ENCODE results near the gene FBXO46. TPM values are rescaled to one million over a fixed set of nuclear protein-coding genes. Genes with fewer than 3 reads are reported as not detected.

The FBXO46 gene
- total and polyA plus RNA-seq, 4 donors: 1.2 to 4.5 (median 3.6) TPM

GRCh38 chr19:45674946-45675345, 55.8 kb downstream of the FBXO46 start:
- H3K9me3 ChIP-seq (ENCODE audit: control insufficient read depth in 4 of 4, low read length in 3 of 4): no peaks in the 10 kb centered on the region
- no peaks in the 10 kb centered on the region for H3K36me3 ChIP-seq (ENCODE audit: control insufficient read depth in 4 of 4, insufficient read depth in 3 of 4, low read depth in 1 of 4, low read length in 3 of 4)
- DNase-seq (ENCODE audit: low spot score): no peak
- no peak for TF ChIP-seq EGR1 (IDR thresholded peaks at IDR 0.05; ENCODE audit: low read depth in 2 of 2)
- no peak for TF ChIP-seq HNF4A (conservative IDR thresholded peaks at IDR 0.05)
- TF ChIP-seq MAX (IDR thresholded peaks at IDR 0.05): no peak
- TF ChIP-seq YY1 (IDR thresholded peaks at IDR 0.05): no peak
- TF ChIP-seq RAD21 (IDR thresholded peaks at IDR 0.05): no peak
- no peak for TF ChIP-seq ATF3 (IDR thresholded peaks at IDR 0.05)
- TF ChIP-seq RXRA (IDR thresholded peaks at IDR 0.05): no peak
- no peak for TF ChIP-seq CTCF (IDR thresholded peaks at IDR 0.05; ENCODE audit: low read depth, low read length, missing input control)
- TF ChIP-seq FOXA2 (IDR thresholded peaks at IDR 0.05): no peak
- TF ChIP-seq FOXA1 (IDR thresholded peaks at IDR 0.05): no peak
- no peak for TF ChIP-seq JUND (IDR thresholded peaks at IDR 0.05)
- no peak for TF ChIP-seq ZBTB33 (IDR thresholded peaks at IDR 0.05)
- H3K27me3 ChIP-seq (ENCODE audit: control insufficient read depth in 4 of 4, insufficient read depth in 4 of 4, low read length in 3 of 4): peaks cover 0 to 6% (median 5%) of the 10 kb centered on the region in 4 donors
- WGBS: 82% methylated on average over 7 of the region's 7 CpGs
- H3K4me1 ChIP-seq (ENCODE audit: control insufficient read depth in 4 of 4, insufficient read depth in 4 of 4, low read length in 3 of 4): peaks cover 4 to 10% (median 7%) of the 10 kb centered on the region in 4 donors
- no peak overlapping the region for H3K9ac ChIP-seq (ENCODE audit: low read depth in 1 of 2, low read length in 2 of 2)
- H3K4me3 ChIP-seq (ENCODE audit: low read depth in 1 of 3, low read length in 3 of 3): no peak overlapping the region
- H3K27ac ChIP-seq (ENCODE audit: low read depth in 1 of 2, low read length in 2 of 2): no peak overlapping the region

- no peak overlapping the region for H3K27ac ChIP-seq (ENCODE audit: low read depth in 1 of 2, low read length in 2 of 2)
- peak; percentile 79 for DNase-seq (ENCODE audit: low spot score)
- no peak for TF ChIP-seq YY1 (IDR thresholded peaks at IDR 0.05)
- TF ChIP-seq SP1 (IDR thresholded peaks at IDR 0.05): no peak
- TF ChIP-seq MAX (IDR thresholded peaks at IDR 0.05): no peak
- TF ChIP-seq ZBTB33 (IDR thresholded peaks at IDR 0.05): no peak
- TF ChIP-seq TAF1 (conservative IDR thresholded peaks at IDR 0.05): no peak
- no peak for TF ChIP-seq ATF3 (IDR thresholded peaks at IDR 0.05)
- no peak for TF ChIP-seq JUND (IDR thresholded peaks at IDR 0.05)
- no peak for TF ChIP-seq NR2F2 (IDR thresholded peaks at IDR 0.05)
- TF ChIP-seq HNF4A (conservative IDR thresholded peaks at IDR 0.05): no peak
- TF ChIP-seq RAD21 (IDR thresholded peaks at IDR 0.05): no peak
- TF ChIP-seq FOXA1 (IDR thresholded peaks at IDR 0.05): no peak
- no peak for TF ChIP-seq REST (IDR thresholded peaks at IDR 0.05)
- no peak for TF ChIP-seq CTCF (IDR thresholded peaks at IDR 0.05; ENCODE audit: low read depth, low read length, missing input control)
- no peak for TF ChIP-seq EGR1 (IDR thresholded peaks at IDR 0.05; ENCODE audit: low read depth in 2 of 2)
- no peak for TF ChIP-seq FOXA2 (IDR thresholded peaks at IDR 0.05)
- no peak for TF ChIP-seq RXRA (IDR thresholded peaks at IDR 0.05)
Measured at GRCh38 chr19:45670670-45671453, 59.8 kb downstream of the FBXO46 start.

More at GRCh38 chr19:45670670-45671453, 59.8 kb downstream of the FBXO46 start:
- H3K4me3 ChIP-seq (ENCODE audit: low read depth in 1 of 3, low read length in 3 of 3): no peak overlapping the region
- H3K9ac ChIP-seq (ENCODE audit: low read depth in 1 of 2, low read length in 2 of 2): no peak overlapping the region
- H3K27me3 ChIP-seq (ENCODE audit: control insufficient read depth in 4 of 4, insufficient read depth in 4 of 4, low read length in 3 of 4): peaks cover 0 to 8% (median 2%) of the 10 kb centered on the region in 4 donors
- H3K9me3 ChIP-seq (ENCODE audit: control insufficient read depth in 4 of 4, low read length in 3 of 4): no peaks in the 10 kb centered on the region
- WGBS: 14% methylated on average over 42 of the region's 42 CpGs
- no peaks in the 10 kb centered on the region for H3K36me3 ChIP-seq (ENCODE audit: control insufficient read depth in 4 of 4, insufficient read depth in 3 of 4, low read depth in 1 of 4, low read length in 3 of 4)
- H3K4me1 ChIP-seq (ENCODE audit: control insufficient read depth in 4 of 4, insufficient read depth in 4 of 4, low read length in 3 of 4): peaks cover 0 to 14% (median 4%) of the 10 kb centered on the region in 4 donors

All from liver (tissue), 9 donors.